K562 (cell line): ENCODE measurements around the gene IRF2BP2. TPM values are rescaled to one million over a fixed set of nuclear protein-coding genes. Genes with fewer than 3 reads are reported as not detected.
A peak's percentile ranks its signal among the peaks of the same experiment; 100 is the strongest.

Experiments used
- ARHGAP35 ChIP-seq: fragments of 450-650 bp; IDR thresholded peaks from 2 replicates; pipeline ENCODE4 v1.6.1; 2018; ENCODE audit not compliant: partially characterized antibody
- BHLHE40 ChIP-seq: IDR thresholded peaks from 2 replicates; pipeline ENCODE4 v1.6.1; 2011; ENCODE audit warnings: low read length, improper control_type of control experiment
- CHD4 ChIP-seq: fragments of 200-600 bp; sonication (generic); IDR thresholded peaks from 3 replicates; pipeline ENCODE4 v1.6.1; 2012; ENCODE audit warnings: low read depth, mild to moderate bottlenecking, mixed read lengths, low read length, inconsistent platforms; ENCODE audit not compliant: insufficient read depth, insufficient replicate concordance, poor library complexity, severe bottlenecking
- COPS2 ChIP-seq: fragments of 450-650 bp; conservative IDR thresholded peaks from 2 replicates; pipeline ENCODE4 v1.6.1; 2016; ENCODE audit warnings: mild to moderate bottlenecking, moderate library complexity
- KAT8 ChIP-seq: fragments of 450-650 bp; IDR thresholded peaks from 2 replicates; pipeline ENCODE4 v1.6.1; 2016; ENCODE audit warnings: low read depth, mild to moderate bottlenecking
- KDM1A ChIP-seq, 2 experiments: fragments of 450-650 bp; IDR thresholded peaks; 2 replicates each; pipeline ENCODE4 v1.6.1; 2016; ENCODE audit warnings: mild to moderate bottlenecking in 2 of 2
- KLF6 ChIP-seq: fragments of 250-450 bp; sonication (Bioruptor Pico); IDR thresholded peaks from 2 replicates; pipeline ENCODE4 v1.4.0; 2020; ENCODE audit warnings: mild to moderate bottlenecking, moderate library complexity, borderline replicate concordance
- MCM2 ChIP-seq: fragments of 450-650 bp; IDR thresholded peaks from 2 replicates; pipeline ENCODE4 v1.6.1; 2017; ENCODE audit warnings: low read depth, mild to moderate bottlenecking
- MCM3 ChIP-seq: fragments of 450-650 bp; IDR thresholded peaks from 2 replicates; pipeline ENCODE4 v1.6.1; 2016
- MGA ChIP-seq: fragments of 450-650 bp; IDR thresholded peaks from 2 replicates; pipeline ENCODE4 v1.6.1; 2016; ENCODE audit warnings: mild to moderate bottlenecking, moderate library complexity
- POLR2G ChIP-seq: fragments of 200-400 bp; formaldehyde crosslinking; IDR thresholded peaks from 2 replicates; pipeline ENCODE4 v1.6.1; 2017; ENCODE audit warnings: low read depth, mild to moderate bottlenecking, antibody characterized with exemption, low read length, moderate library complexity
- SUPT5H ChIP-seq: fragments of 450-650 bp; IDR thresholded peaks from 2 replicates; pipeline ENCODE4 v1.6.1; 2016
- TOE1 ChIP-seq, 2 experiments: fragments of 450-650 bp in 1 of 2; sonication (generic) in 1 of 2; formaldehyde crosslinking in 1 of 2; IDR thresholded peaks; 2 replicates each; pipeline versions ENCODE4 v1.7.1 to v1.8.0; 2016 to 2022; ENCODE audit warnings: borderline replicate concordance in 2 of 2, mild to moderate bottlenecking in 2 of 2, antibody characterized with exemption in 1 of 2, inconsistent platforms in 1 of 2, low read depth in 1 of 2, missing genetic modification reagents in 1 of 2, moderate library complexity in 1 of 2
- USF1 ChIP-seq: sonication (generic); formaldehyde crosslinking; IDR thresholded peaks from 2 replicates; pipeline ENCODE4 v1.9.0; 2022; ENCODE audit warnings: mild to moderate bottlenecking, missing genetic modification reagents
- ZBTB26 ChIP-seq: fragments of 450-650 bp; formaldehyde crosslinking; IDR thresholded peaks from 2 replicates; pipeline ENCODE4 v1.4.0; 2022; ENCODE audit warnings: missing genetic modification characterization
- polyA plus RNA-seq, 8 experiments: library from polyadenylated mRNA; depleted of rRNA in 4 of 8; stranded (reverse) in 5 of 8; unstranded in 3 of 8; fragments of >200 nt; fragmentation: Nextera tagmentation in 2 of 8; fragmentation: Illumina TruSeq in 1 of 8; extraction: Ambion mirVana in 2 of 8; extraction: Trizol in 1 of 8; gene quantifications; 2 replicates each; pipeline versions ENCODE4 v1.2.1 to v1.2.3, GENCODE V29; 2011 to 2014; ENCODE audit warnings: inconsistent platforms in 1 of 8, missing spikeins in 1 of 8
- total RNA-seq, 7 experiments: library from RNA; depleted of rRNA in 6 of 7; stranded (reverse); fragments of >200 nt in 6 of 7; fragmentation: Illumina TruSeq in 2 of 7; extraction: Trizol in 2 of 7; gene quantifications; 2 replicates each; pipeline versions ENCODE4 v1.2.1 to v1.2.3, GENCODE V29; 2011 to 2021; ENCODE audit warnings: low replicate concordance in 1 of 7

IRF2BP2 gene
- total and polyA plus RNA-seq, 9 of the 15 experiments (the other 6 are each of a cell fraction or from before 2014, with no cell fraction given) = 7.7 to 68.6 (median 22.1) TPM

- no peak for TF ChIP-seq MGA
- TF ChIP-seq KDM1A (IDR thresholded peaks at IDR 0.05) = no peak
- no peak for TF ChIP-seq ARHGAP35
- no peak for TF ChIP-seq CHD4
- TF ChIP-seq TOE1 (IDR thresholded peaks at IDR 0.05; ENCODE audit: borderline replicate concordance) = peak; percentile 14; the same call in 1 of the 2 replicates
- peak; percentile 74; the same call in 1 of the 2 replicates for TF ChIP-seq TOE1 (CRISPR knock-in tag; IDR thresholded peaks at IDR 0.05; ENCODE audit: borderline replicate concordance, low read depth)
- TF ChIP-seq MCM3 = no peak
- peak; percentile 70 for TF ChIP-seq SUPT5H
- no peak for TF ChIP-seq MCM2
- no peak for TF ChIP-seq KLF6 (CRISPR knock-in tag)
- no peak for TF ChIP-seq COPS2
- TF ChIP-seq BHLHE40 = 0 out of 2 replicates have a peak, but pooled peaks have one; percentile 21
- peak; percentile 42 for TF ChIP-seq POLR2G
- TF ChIP-seq KAT8 = no peak
- TF ChIP-seq ZBTB26 (CRISPR knock-in tag) = no peak
- TF ChIP-seq USF1 (CRISPR knock-in tag) = no peak
These were observed at the start of gene IRF2BP2 (continued) for GRCh38 chr1:234610061-234610665.
